ENCODE results near the gene WDR7. TPM values are rescaled to one million over a fixed set of nuclear protein-coding genes. Genes with fewer than 3 reads are reported as not detected.

Gene WDR7
- total and polyA plus RNA-seq, 2 of the 4 experiments (the other 2 are of a cell fraction) = 3.7 to 23.3 TPM

GRCh38 chr18:56632070-56633022 is 18.8 kb upstream of the WDR7 start (continued):
- no peak for TF ChIP-seq CEBPB (IDR thresholded peaks at IDR 0.05; ENCODE audit: low read depth, low read length)

- WGBS, 2 experiments (ENCODE audit: extremely low coverage in 2 of 2, insufficient read length in 1 of 2) = no CpG with 5 or more reads among the region's 5 CpGs
- dilution Hi-C loops (cut with HindIII; ENCODE audit: low sequenced_read_pairs, unreplicated experiment) = no loop called here
- TF ChIP-seq RFX5 (IDR thresholded peaks at IDR 0.05; ENCODE audit: low read depth, low read length) = no peak
- no peak for TF ChIP-seq MAFK (IDR thresholded peaks at IDR 0.05; ENCODE audit: low read depth, low read length)
- TF ChIP-seq SMC3 (IDR thresholded peaks at IDR 0.05; ENCODE audit: low read depth, low read length) = no peak
- TF ChIP-seq USF2 (IDR thresholded peaks at IDR 0.05; ENCODE audit: low read depth, low read length) = no peak
- no peak for TF ChIP-seq RAD21 (IDR thresholded peaks at IDR 0.05; ENCODE audit: low read length)
- no peak for TF ChIP-seq RCOR1 (IDR thresholded peaks at IDR 0.05; ENCODE audit: insufficient replicate concordance, low read length)
- TF ChIP-seq POLR2A (IDR thresholded peaks at IDR 0.05; ENCODE audit: low read depth, low read length) = no peak
- TF ChIP-seq ELK1 (IDR thresholded peaks at IDR 0.05; ENCODE audit: borderline replicate concordance, low read depth, low read length) = no peak
- no peak for TF ChIP-seq MXI1 (IDR thresholded peaks at IDR 0.05; ENCODE audit: borderline replicate concordance, low read depth, low read length)
- TF ChIP-seq FOS (IDR thresholded peaks at IDR 0.05; ENCODE audit: low read depth, low read length) = no peak
- no peak for TF ChIP-seq CEBPB (IDR thresholded peaks at IDR 0.05; ENCODE audit: low read depth, low read length)
- TF ChIP-seq MAZ (IDR thresholded peaks at IDR 0.05; ENCODE audit: borderline replicate concordance, low read depth, low read length) = no peak
- no peak for TF ChIP-seq NFE2L2 (IDR thresholded peaks at IDR 0.05; ENCODE audit: low read depth, low read length)
- no peak for TF ChIP-seq CHD1 (IDR thresholded peaks at IDR 0.05; ENCODE audit: low read depth, low read length)
Measured at GRCh38 chr18:56635007-56635406, 16.2 kb upstream of the WDR7 start.

More at GRCh38 chr18:56635007-56635406, 16.2 kb upstream of the WDR7 start:
- no peak overlapping the region for H3K4ac ChIP-seq (ENCODE audit: low read depth, low read length)
- H3K14ac ChIP-seq (replicated peaks; ENCODE audit: low read depth, low read length) = no peak overlapping the region
- H2BK20ac ChIP-seq (ENCODE audit: low read depth, low read length) = no peak overlapping the region
- no peak overlapping the region for H3K27ac ChIP-seq (ENCODE audit: insufficient read depth, low read length)
- H2AK5ac ChIP-seq (ENCODE audit: low read depth, low read length) = no peak overlapping the region
- DNase-seq (no peak), ATAC-seq (ENCODE audit: low read depth) (no peak)
- H2BK5ac ChIP-seq (ENCODE audit: low read depth, low read length, poor library complexity, severe bottlenecking) = no peak overlapping the region
- ChIA-PET POLR2A (ENCODE audit: unreplicated experiment) (no interaction called here), CTCF (no interaction called here)
- peaks cover 72% of the 10 kb centered on the region for H4K20me1 ChIP-seq (ENCODE audit: insufficient read depth, low read length)
- no peak overlapping the region for H3K4me2 ChIP-seq (ENCODE audit: low read depth, low read length)
- H3K9ac ChIP-seq (ENCODE audit: low read depth, low read length) = no peak overlapping the region
- H2BK15ac ChIP-seq (ENCODE audit: low read depth, low read length) = no peak overlapping the region
- no peak overlapping the region for H4K91ac ChIP-seq (ENCODE audit: insufficient read depth, low read depth, low read length)
- no peak overlapping the region for H4K8ac ChIP-seq (ENCODE audit: low read depth in 2 of 2, low read length in 2 of 2)
- H3K79me1 ChIP-seq (ENCODE audit: low read depth in 1 of 2, low read length in 2 of 2) = peaks cover 0 to 26% of the 10 kb centered on the region in 2 experiments; a peak in 3 of 4 replicates
- in situ Hi-C loops (cut with MboI; ENCODE audit: low sequenced_read_pairs) (no loop called here), intact Hi-C loops (cut with micrococcal nuclease) (no loop called here)
- H3K4me3 ChIP-seq (ENCODE audit: insufficient read depth, low read depth, low read length) = no peak overlapping the region
- H2AFZ ChIP-seq (replicated peaks; ENCODE audit: low read length, poor library complexity) = no peak overlapping the region
- H2AK9ac ChIP-seq (replicated peaks; ENCODE audit: low read depth, low read length, poor library complexity) = no peak overlapping the region
- no peaks in the 10 kb centered on the region for H3K27me3 ChIP-seq (ENCODE audit: control insufficient read depth, insufficient read depth, low read length)
- H2BK120ac ChIP-seq (ENCODE audit: low read depth, low read length) = no peak overlapping the region
- H3K9me1 ChIP-seq (ENCODE audit: insufficient read depth, low read length) = no peaks in the 10 kb centered on the region; the same call in 1 of the 2 replicates
- H3K56ac ChIP-seq (ENCODE audit: extremely low read depth, insufficient read depth, low read length) = no peak overlapping the region
- no peak overlapping the region for H4K5ac ChIP-seq (ENCODE audit: low read depth, low read length)
- no peaks in the 10 kb centered on the region for H3K9me3 ChIP-seq (ENCODE audit: control insufficient read depth, insufficient read depth, low read length)
- no peak overlapping the region for H3K18ac ChIP-seq (ENCODE audit: low read depth, low read length)
- peaks cover 2% of the 10 kb centered on the region for H3K36me3 ChIP-seq (ENCODE audit: control insufficient read depth, insufficient read depth, low read length)
- no peak overlapping the region for H3K23ac ChIP-seq (ENCODE audit: low read depth, low read length)
- 0 out of 2 replicates have a peak, but pooled peaks cover 2% of the 10 kb centered on the region for H3K4me1 ChIP-seq (ENCODE audit: control insufficient read depth, insufficient read depth, low read length)
- no TSS peak for BruUV-seq (replicated peaks)
